ENCODE results near the gene MGMT.

DNA sequence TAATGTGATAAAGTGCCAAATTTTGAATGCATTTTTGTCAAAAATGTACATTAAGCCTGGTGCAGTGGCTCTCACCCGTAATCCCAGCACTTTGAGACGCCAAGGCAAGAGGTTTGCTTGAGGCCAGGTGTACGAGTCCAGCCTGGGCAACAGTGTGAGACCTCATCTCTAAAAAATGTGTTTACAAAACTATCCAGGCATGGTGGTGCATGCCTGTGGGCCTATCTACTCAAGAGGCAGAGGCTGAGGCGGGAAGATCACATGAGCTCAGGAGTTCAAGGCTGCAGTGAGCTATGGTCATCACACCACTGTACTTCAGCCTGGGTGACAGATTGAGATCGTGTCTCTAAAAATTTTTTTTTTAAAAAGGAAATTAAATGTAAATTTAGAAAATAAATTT, 18.5 kb upstream of the MGMT start:
- TF ChIP-seq POLR2A (conservative IDR thresholded peaks at IDR 0.05): no peak
- no peak for TF ChIP-seq GATAD2B (IDR thresholded peaks at IDR 0.05; ENCODE audit: borderline replicate concordance)

All from K562 (cell line).